PFSK-1 (cell line): ENCODE results near the gene WNT16.

Experiments used
- POLR2AphosphoS5 ChIP-seq: IDR thresholded peaks from 2 replicates; pipeline ENCODE4 v1.6.1; 2012; ENCODE audit warnings: low read depth, mild to moderate bottlenecking, control low read depth, low read length, moderate library complexity
- TAF1 ChIP-seq: IDR thresholded peaks from 2 replicates; pipeline ENCODE4 v1.6.1; 2012; ENCODE audit warnings: low read length, control low read depth, borderline replicate concordance; ENCODE audit not compliant: insufficient read depth
- TF ChIP-seq, protein P1 (sequence below), 2 experiments: IDR thresholded peaks; 2 replicates each; pipeline versions ENCODE4 v1.6.1 to v1.8.0; 2011 to 2012; ENCODE audit warnings: low read depth in 2 of 2, low read length in 2 of 2, control low read depth in 1 of 2, inconsistent platforms in 1 of 2, mild to moderate bottlenecking in 1 of 2, moderate library complexity in 1 of 2; ENCODE audit not compliant: insufficient read depth in 1 of 2

DNA sequence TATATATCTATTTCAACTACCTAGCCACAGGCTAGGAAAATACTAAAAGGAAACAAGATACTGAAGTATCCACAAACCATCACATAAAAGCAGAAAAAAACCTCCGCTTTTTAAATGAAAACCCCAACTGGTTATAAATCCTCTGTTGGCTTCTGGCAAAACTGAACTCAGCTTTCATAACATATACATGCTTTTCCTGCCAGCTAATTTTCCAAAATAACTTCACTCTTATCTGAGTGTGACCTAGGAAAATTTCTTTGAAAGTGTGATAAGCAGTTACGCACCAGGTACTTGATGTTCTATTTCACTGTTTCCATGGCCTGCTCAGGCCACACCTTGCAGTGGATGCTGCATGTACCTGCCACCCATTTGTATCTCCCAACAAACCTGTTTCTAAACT lies 55.5 kb downstream of the WNT16 start:
- TF ChIP-seq TAF1 (no peak), POLR2AphosphoS5 (no peak)
- TF ChIP-seq, protein P1, sequence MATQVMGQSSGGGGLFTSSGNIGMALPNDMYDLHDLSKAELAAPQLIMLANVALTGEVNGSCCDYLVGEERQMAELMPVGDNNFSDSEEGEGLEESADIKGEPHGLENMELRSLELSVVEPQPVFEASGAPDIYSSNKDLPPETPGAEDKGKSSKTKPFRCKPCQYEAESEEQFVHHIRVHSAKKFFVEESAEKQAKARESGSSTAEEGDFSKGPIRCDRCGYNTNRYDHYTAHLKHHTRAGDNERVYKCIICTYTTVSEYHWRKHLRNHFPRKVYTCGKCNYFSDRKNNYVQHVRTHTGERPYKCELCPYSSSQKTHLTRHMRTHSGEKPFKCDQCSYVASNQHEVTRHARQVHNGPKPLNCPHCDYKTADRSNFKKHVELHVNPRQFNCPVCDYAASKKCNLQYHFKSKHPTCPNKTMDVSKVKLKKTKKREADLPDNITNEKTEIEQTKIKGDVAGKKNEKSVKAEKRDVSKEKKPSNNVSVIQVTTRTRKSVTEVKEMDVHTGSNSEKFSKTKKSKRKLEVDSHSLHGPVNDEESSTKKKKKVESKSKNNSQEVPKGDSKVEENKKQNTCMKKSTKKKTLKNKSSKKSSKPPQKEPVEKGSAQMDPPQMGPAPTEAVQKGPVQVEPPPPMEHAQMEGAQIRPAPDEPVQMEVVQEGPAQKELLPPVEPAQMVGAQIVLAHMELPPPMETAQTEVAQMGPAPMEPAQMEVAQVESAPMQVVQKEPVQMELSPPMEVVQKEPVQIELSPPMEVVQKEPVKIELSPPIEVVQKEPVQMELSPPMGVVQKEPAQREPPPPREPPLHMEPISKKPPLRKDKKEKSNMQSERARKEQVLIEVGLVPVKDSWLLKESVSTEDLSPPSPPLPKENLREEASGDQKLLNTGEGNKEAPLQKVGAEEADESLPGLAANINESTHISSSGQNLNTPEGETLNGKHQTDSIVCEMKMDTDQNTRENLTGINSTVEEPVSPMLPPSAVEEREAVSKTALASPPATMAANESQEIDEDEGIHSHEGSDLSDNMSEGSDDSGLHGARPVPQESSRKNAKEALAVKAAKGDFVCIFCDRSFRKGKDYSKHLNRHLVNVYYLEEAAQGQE (IDR thresholded peaks at IDR 0.05; ENCODE audit: insufficient read depth in 1 of 2, low read depth in 2 of 2, low read length in 2 of 2): no peak
